Endothelial cell of umbilical vein (primary cell): ENCODE results near the gene PRELID3B. TPM values are rescaled to one million over a fixed set of nuclear protein-coding genes. Genes with fewer than 3 reads are reported as not detected.

ENCODE experiments used
- BruUV-seq: library from RNA; stranded (reverse); fragments of 400-500 nt; replicated peaks from 2 replicates; lab custom pipeline; 2021; lab: Mats Ljungman, UMichigan
- CTCF ChIA-PET: fragments of 300-600, 350-600 bp; sonication (Branson Sonifier 250); formaldehyde crosslinking; loops from one replicate; lab custom pipeline; 2021; ENCODE audit warnings: antibody characterized with exemption, inconsistent platforms; lab: Charles Lee
- POLR2A ChIA-PET: fragments of 300-600, 350-600 bp; sonication (Branson Sonifier 250); formaldehyde crosslinking; loops from one replicate; lab custom pipeline; 2021; ENCODE audit warnings: antibody characterized with exemption, inconsistent platforms; lab: Charles Lee
- DNase-seq: peaks from one replicate; pipeline ENCODE4 v3.0.0-alpha.2; 2011; ENCODE audit warnings: low read depth, low spot score
- FAIRE-seq: peaks from 2 replicates; lab custom pipeline; 2011; peaks lifted over from hg19 to GRCh38; lab: Jason Lieb, UNC
- H2AFZ ChIP-seq: 2 replicates; pipeline ENCODE4 v1.6.0; 2012; ENCODE audit warnings: low read depth, low read length, control low read depth, inconsistent platforms
- H3K27ac ChIP-seq: 2 replicates; pipeline ENCODE4 v1.5.1; 2011; ENCODE audit warnings: low read depth, mild to moderate bottlenecking, control low read depth, low read length, moderate library complexity; ENCODE audit not compliant: insufficient read depth
- H3K27me3 ChIP-seq, 2 experiments: 2 replicates each; pipeline versions ENCODE4 v1.6.0 to v1.6.1; 2011; ENCODE audit warnings: low read length in 2 of 2, mixed read lengths in 1 of 2; ENCODE audit not compliant: control insufficient read depth in 2 of 2, insufficient read depth in 2 of 2
- H3K36me3 ChIP-seq, 2 experiments: 2 replicates in 1 of 2; 3 replicates in 1 of 2; pipeline ENCODE4 v1.5.1; 2011; ENCODE audit warnings: low read length in 2 of 2, mild to moderate bottlenecking in 1 of 2, moderate library complexity in 1 of 2; ENCODE audit not compliant: control insufficient read depth in 2 of 2, insufficient read depth in 2 of 2; ENCODE audit errors: extremely low read depth in 1 of 2
- H3K4me1 ChIP-seq: 3 replicates; pipeline ENCODE4 v1.5.1; 2011; ENCODE audit warnings: mild to moderate bottlenecking, low read length; ENCODE audit not compliant: control insufficient read depth, insufficient read depth; ENCODE audit errors: extremely low read depth
- H3K4me2 ChIP-seq: 2 replicates; pipeline ENCODE4 v1.6.1; 2011; ENCODE audit warnings: low read length, control low read depth, mixed read lengths; ENCODE audit not compliant: insufficient read depth
- H3K4me3 ChIP-seq, 3 experiments: fragments of 200-600 bp in 1 of 3; sonication (generic), shearing (Covaris generic) in 1 of 3; replicated peaks in 1 of 3; 2 replicates each; pipeline ENCODE4 v1.5.1; 2011 to 2016; ENCODE audit warnings: control low read depth in 3 of 3, low read length in 3 of 3, mild to moderate bottlenecking in 2 of 3, inconsistent platforms in 1 of 3, low read depth in 1 of 3, moderate library complexity in 1 of 3; ENCODE audit not compliant: insufficient read depth in 1 of 3
- H3K79me2 ChIP-seq: 2 replicates; pipeline ENCODE4 v1.6.0; 2012; ENCODE audit warnings: low read length, inconsistent platforms; ENCODE audit not compliant: control insufficient read depth, insufficient read depth
- H3K9ac ChIP-seq: replicated peaks from 2 replicates; pipeline ENCODE3; 2011; ENCODE audit warnings: low read length, control low read depth; ENCODE audit not compliant: insufficient read depth; ENCODE audit errors: extremely low read depth
- H3K9me1 ChIP-seq: replicated peaks from 3 replicates; pipeline ENCODE4 v1.6.0; 2011; ENCODE audit warnings: mild to moderate bottlenecking, low read length; ENCODE audit not compliant: control insufficient read depth, insufficient read depth; ENCODE audit errors: extremely low read depth
- H3K9me3 ChIP-seq: replicated peaks from 2 replicates; pipeline ENCODE4 v1.5.1; 2012; ENCODE audit warnings: low read length, inconsistent platforms; ENCODE audit not compliant: control insufficient read depth, insufficient read depth
- H4K20me1 ChIP-seq: replicated peaks from 2 replicates; pipeline ENCODE3; 2011; ENCODE audit warnings: mild to moderate bottlenecking, low read length; ENCODE audit not compliant: control insufficient read depth, insufficient read depth; ENCODE audit errors: extremely low read depth
- CTCF ChIP-seq, 2 donors: IDR thresholded peaks; 1 replicate in 1 of 2; 2 replicates in 1 of 2; pipeline ENCODE4 v1.5.1; 2011; ENCODE audit warnings: low read length in 2 of 2, mild to moderate bottlenecking in 2 of 2, moderate library complexity in 2 of 2, control low read depth in 1 of 2, inconsistent platforms in 1 of 2, low read depth in 1 of 2; ENCODE audit not compliant: insufficient read depth in 1 of 2; ENCODE audit errors: extremely low read depth in 1 of 2
- EZH2 ChIP-seq: IDR thresholded peaks from 2 replicates; pipeline ENCODE4 v1.6.1; 2012; ENCODE audit warnings: borderline replicate concordance, low read depth, mild to moderate bottlenecking, moderate library complexity, low read length, inconsistent platforms; ENCODE audit not compliant: severe bottlenecking
- FOS ChIP-seq: IDR thresholded peaks from 2 replicates; pipeline ENCODE4 v1.6.1; 2011; ENCODE audit warnings: mild to moderate bottlenecking, low read length, moderate library complexity, borderline replicate concordance; ENCODE audit not compliant: insufficient read depth
- GATA2 ChIP-seq: IDR thresholded peaks from 2 replicates; pipeline ENCODE4 v1.7.0; 2011; ENCODE audit warnings: low read depth, mild to moderate bottlenecking, moderate library complexity, mixed read lengths, low read length; ENCODE audit not compliant: insufficient read length, insufficient read depth
- JUN ChIP-seq: IDR thresholded peaks from 2 replicates; pipeline ENCODE4 v1.6.1; 2011; ENCODE audit warnings: borderline replicate concordance, low read depth; ENCODE audit not compliant: insufficient read length, insufficient read depth
- MAX ChIP-seq: IDR thresholded peaks from 2 replicates; pipeline ENCODE4 v1.6.1; 2011; ENCODE audit not compliant: insufficient read depth, insufficient read length
- MYC ChIP-seq: IDR thresholded peaks from one replicate; pipeline ENCODE4 v1.6.1; 2011; ENCODE audit warnings: mild to moderate bottlenecking, low read depth, low read length
- POLR2A ChIP-seq: IDR thresholded peaks from 2 replicates; pipeline ENCODE4 v1.6.1; 2012; ENCODE audit warnings: low read depth, mild to moderate bottlenecking, control low read depth, low read length
- POLR2AphosphoS5 ChIP-seq: IDR thresholded peaks from 2 replicates; pipeline ENCODE4 v1.6.1; 2012; ENCODE audit warnings: low read depth, mild to moderate bottlenecking, control low read depth, low read length, moderate library complexity; ENCODE audit not compliant: insufficient read depth
- dilution Hi-C: fragments of 300-500 bp; cut with MboI; formaldehyde crosslinking; loops from one replicate; pipeline ENCODE4 v1.15.0; 2019; ENCODE audit warnings: low sequenced_read_pairs; ENCODE audit not compliant: extremely low pct_ligation_motif_present
- intact Hi-C: fragments of 100-400 bp; cut with micrococcal nuclease; formaldehyde crosslinking; loops from one replicate; pipeline ENCODE4 v1.10.0; 2022
- polyA plus RNA-seq, 4 experiments: library from polyadenylated mRNA; depleted of rRNA in 3 of 4; stranded (reverse) in 3 of 4; unstranded in 1 of 4; fragments of >200 nt; gene quantifications; 2 replicates each; pipeline versions ENCODE4 v1.2.1 to v1.2.3, GENCODE V29; 2011 to 2012; ENCODE audit warnings: missing spikeins in 1 of 4
- total RNA-seq: library from RNA; stranded (reverse); gene quantifications from 2 replicates; pipeline ENCODE4 v1.2.3, GENCODE V29; 2021

Gene PRELID3B
- total and polyA plus RNA-seq, 2 donors (not counting 3 experiments of a cell fraction or from before 2014, with no cell fraction given): 14.9 to 57.2 TPM

GRCh38 chr20:58985656-58986055 is 56.9 kb downstream of the PRELID3B start:
- intact Hi-C loops (loop anchor here (10.0 kb wide), 1 partner anchor 239 kb away; no protein-coding TSS in a partner anchor), dilution Hi-C loops (no loop called here)
- Histone ChIP-seq H3K9ac (no peak overlapping the region), H3K27ac (no peak overlapping the region), H3K4me3 (no peak overlapping the region), H3K79me2 (peaks cover 46% of the 10 kb centered on the region), H4K20me1 (no peaks in the 10 kb centered on the region), H3K9me1 (no peaks in the 10 kb centered on the region), H3K4me2 (no peak overlapping the region), H2AFZ (no peak overlapping the region), H3K4me1 (peaks cover 3% of the 10 kb centered on the region), H3K9me3 (no peaks in the 10 kb centered on the region), H3K36me3 (peaks cover 16 to 28% of the 10 kb centered on the region in 2 experiments), H3K27me3 (no peaks in the 10 kb centered on the region)
- TF ChIP-seq GATA2 (no peak), MAX (no peak), MYC (no peak), FOS (no peak), JUN (no peak), POLR2AphosphoS5 (no peak), EZH2 (no peak), CTCF (IDR thresholded peaks at IDR 0.05; ENCODE audit: extremely low read depth in 1 of 2, insufficient read depth in 1 of 2, low read depth in 1 of 2, low read length in 2 of 2) (no peak), POLR2A (no peak)
- POLR2A ChIA-PET: no interaction called here
- BruUV-seq: no TSS peak
- CTCF ChIA-PET: no interaction called here
- no peak for DNase-seq
- FAIRE-seq: no peak
